SK-N-SH treated with all-trans-retinoic acid at 6 μM for 48 hours (cell line): Measurements from ENCODE around the gene DSP.

ENCODE experiments used
- ESRRG ChIP-seq: fragments of 250-450 bp; sonication (Bioruptor Pico); IDR thresholded peaks from 2 replicates; pipeline ENCODE4 v1.6.1; 2021; ENCODE audit warnings: mild to moderate bottlenecking
- OSR1 ChIP-seq: fragments of 250-450 bp; sonication (Bioruptor Pico); IDR thresholded peaks from 2 replicates; pipeline ENCODE4 v1.8.0; 2022; ENCODE audit warnings: moderate library complexity, mild to moderate bottlenecking, inconsistent platforms
- PATZ1 ChIP-seq: fragments of 250-450 bp; sonication (Bioruptor Pico); IDR thresholded peaks from 2 replicates; pipeline ENCODE4 v1.8.0; 2020; ENCODE audit warnings: mild to moderate bottlenecking, moderate library complexity, borderline replicate concordance
- PPARA ChIP-seq: fragments of 250-450 bp; sonication (Bioruptor Pico); IDR thresholded peaks from 2 replicates; pipeline ENCODE4 v1.5.0; 2020; ENCODE audit warnings: mild to moderate bottlenecking, borderline replicate concordance
- RARB ChIP-seq: fragments of 250-450 bp; sonication (Bioruptor Pico); IDR thresholded peaks from 2 replicates; pipeline ENCODE4 v1.8.0; 2021; ENCODE audit warnings: mild to moderate bottlenecking, moderate library complexity
- SNAI2 ChIP-seq: fragments of 250-450 bp; sonication (Bioruptor Pico); IDR thresholded peaks from 2 replicates; pipeline ENCODE4 v1.5.0; 2020; ENCODE audit warnings: mild to moderate bottlenecking, moderate library complexity
- TSHZ2 ChIP-seq: fragments of 250-450 bp; sonication (Bioruptor Pico); IDR thresholded peaks from 2 replicates; pipeline ENCODE4 v1.5.0; 2020; ENCODE audit warnings: mild to moderate bottlenecking, moderate library complexity
- ZC3H10 ChIP-seq: fragments of 250-450 bp; sonication (Bioruptor Pico); IDR thresholded peaks from 2 replicates; pipeline ENCODE4 v1.5.1; 2021; ENCODE audit warnings: mild to moderate bottlenecking, moderate library complexity
- ZFP3 ChIP-seq: fragments of 250-450 bp; sonication (Bioruptor Pico); IDR thresholded peaks from 2 replicates; pipeline ENCODE4 v1.5.0; 2020; ENCODE audit warnings: mild to moderate bottlenecking, moderate library complexity
- ZFP30 ChIP-seq: fragments of 450-650 bp; formaldehyde crosslinking; IDR thresholded peaks from 2 replicates; pipeline ENCODE4 v1.5.0; 2022; ENCODE audit warnings: mild to moderate bottlenecking, moderate library complexity
- ZNF8 ChIP-seq: fragments of 450-650 bp; formaldehyde crosslinking; IDR thresholded peaks from 2 replicates; pipeline ENCODE4 v1.5.0; 2020; ENCODE audit warnings: mild to moderate bottlenecking, moderate library complexity
- TF ChIP-seq, protein P1 (sequence below): fragments of 250-450 bp; sonication (Bioruptor Pico); IDR thresholded peaks from 2 replicates; pipeline ENCODE4 v1.5.1; 2021; ENCODE audit warnings: mild to moderate bottlenecking, moderate library complexity

- TF ChIP-seq ZFP30 (CRISPR knock-in tag) (no peak), RARB (CRISPR knock-in tag) (no peak), ESRRG (no peak), OSR1 (CRISPR knock-in tag) (no peak), ZNF8 (CRISPR knock-in tag) (no peak), TSHZ2 (CRISPR knock-in tag) (no peak), ZC3H10 (CRISPR knock-in tag) (no peak), PPARA (CRISPR knock-in tag) (no peak), PATZ1 (CRISPR knock-in tag) (no peak), SNAI2 (CRISPR knock-in tag) (no peak), ZFP3 (CRISPR knock-in tag) (no peak)
- TF ChIP-seq, protein P1, sequence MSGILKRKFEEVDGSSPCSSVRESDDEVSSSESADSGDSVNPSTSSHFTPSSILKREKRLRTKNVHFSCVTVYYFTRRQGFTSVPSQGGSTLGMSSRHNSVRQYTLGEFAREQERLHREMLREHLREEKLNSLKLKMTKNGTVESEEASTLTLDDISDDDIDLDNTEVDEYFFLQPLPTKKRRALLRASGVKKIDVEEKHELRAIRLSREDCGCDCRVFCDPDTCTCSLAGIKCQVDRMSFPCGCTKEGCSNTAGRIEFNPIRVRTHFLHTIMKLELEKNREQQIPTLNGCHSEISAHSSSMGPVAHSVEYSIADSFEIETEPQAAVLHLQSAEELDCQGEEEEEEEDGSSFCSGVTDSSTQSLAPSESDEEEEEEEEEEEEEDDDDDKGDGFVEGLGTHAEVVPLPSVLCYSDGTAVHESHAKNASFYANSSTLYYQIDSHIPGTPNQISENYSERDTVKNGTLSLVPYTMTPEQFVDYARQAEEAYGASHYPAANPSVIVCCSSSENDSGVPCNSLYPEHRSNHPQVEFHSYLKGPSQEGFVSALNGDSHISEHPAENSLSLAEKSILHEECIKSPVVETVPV = no peak
These were observed 26.6 kb downstream of the DSP start for GRCh38 chr6:7568021-7568420.
